ENCODE results near the gene MISP. TPM values are rescaled to one million over a fixed set of nuclear protein-coding genes. Genes with fewer than 3 reads are reported as not detected.

Gene MISP
- total and polyA plus RNA-seq, 2 of the 13 experiments (the other 11 are each of a cell fraction or from before 2014, with no cell fraction given), result 0.67 to 1.3 TPM

GRCh38 chr19:739998-740715 is 10.8 kb upstream of the MISP start (continued):
- TF ChIP-seq, protein P1, sequence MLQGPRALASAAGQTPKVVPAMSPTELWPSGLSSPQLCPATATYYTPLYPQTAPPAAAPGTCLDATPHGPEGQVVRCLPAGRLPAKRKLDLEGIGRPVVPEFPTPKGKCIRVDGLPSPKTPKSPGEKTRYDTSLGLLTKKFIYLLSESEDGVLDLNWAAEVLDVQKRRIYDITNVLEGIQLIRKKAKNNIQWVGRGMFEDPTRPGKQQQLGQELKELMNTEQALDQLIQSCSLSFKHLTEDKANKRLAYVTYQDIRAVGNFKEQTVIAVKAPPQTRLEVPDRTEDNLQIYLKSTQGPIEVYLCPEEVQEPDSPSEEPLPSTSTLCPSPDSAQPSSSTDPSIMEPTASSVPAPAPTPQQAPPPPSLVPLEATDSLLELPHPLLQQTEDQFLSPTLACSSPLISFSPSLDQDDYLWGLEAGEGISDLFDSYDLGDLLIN (CRISPR knock-in tag; IDR thresholded peaks at IDR 0.05; ENCODE audit: borderline replicate concordance), result no peak
- TF ChIP-seq RBAK (CRISPR knock-in tag; IDR thresholded peaks at IDR 0.05) (no peak; the same call in 1 of the 2 replicates), TOPORS (CRISPR knock-in tag; IDR thresholded peaks at IDR 0.05) (0 out of 2 replicates have a peak, but pooled peaks have one; percentile 33), CENPBD1 (CRISPR knock-in tag; IDR thresholded peaks at IDR 0.05; ENCODE audit: borderline replicate concordance, low read depth) (no peak), NFATC3 (CRISPR knock-in tag; IDR thresholded peaks at IDR 0.05) (no peak), ZNF775 (CRISPR knock-in tag; IDR thresholded peaks at IDR 0.05; ENCODE audit: borderline replicate concordance) (peak; percentile 46; the same call in 1 of the 2 replicates), TGIF2 (CRISPR knock-in tag; IDR thresholded peaks at IDR 0.05) (peak; percentile 23; the same call in 1 of the 2 replicates), FOXM1 (CRISPR knock-in tag; IDR thresholded peaks at IDR 0.05) (no peak), YEATS4 (CRISPR knock-in tag; IDR thresholded peaks at IDR 0.05; ENCODE audit: borderline replicate concordance) (peak; percentile 54; the same call in 1 of the 2 replicates), MAF1 (CRISPR knock-in tag; IDR thresholded peaks at IDR 0.05; ENCODE audit: borderline replicate concordance) (no peak), ELF4 (CRISPR knock-in tag; IDR thresholded peaks at IDR 0.05; ENCODE audit: borderline replicate concordance) (no peak), PRMT3 (CRISPR knock-in tag; IDR thresholded peaks at IDR 0.05; ENCODE audit: borderline replicate concordance, low read depth) (no peak), ETV5 (CRISPR knock-in tag; IDR thresholded peaks at IDR 0.05; ENCODE audit: borderline replicate concordance) (peak; percentile 37; the same call in 1 of the 2 replicates), GABPB1 (CRISPR knock-in tag; IDR thresholded peaks at IDR 0.05) (peak; percentile 63; the same call in 1 of the 2 replicates), ZNF678 (CRISPR knock-in tag; IDR thresholded peaks at IDR 0.05) (peak; percentile 78; the same call in 1 of the 2 replicates), ZSCAN30 (CRISPR knock-in tag; IDR thresholded peaks at IDR 0.05) (no peak), PAF1 (CRISPR knock-in tag; IDR thresholded peaks at IDR 0.05) (no peak), BCL6 (CRISPR knock-in tag; IDR thresholded peaks at IDR 0.05) (peak; percentile 25; the same call in 1 of the 2 replicates), LCORL (IDR thresholded peaks at IDR 0.05) (no peak), LCORL (CRISPR knock-in tag; IDR thresholded peaks at IDR 0.05) (peak; percentile 95), ZNF557 (CRISPR knock-in tag; IDR thresholded peaks at IDR 0.05) (peak; percentile 74), RORA (CRISPR knock-in tag; IDR thresholded peaks at IDR 0.05) (no peak)
- TF ChIP-seq, protein P2, sequence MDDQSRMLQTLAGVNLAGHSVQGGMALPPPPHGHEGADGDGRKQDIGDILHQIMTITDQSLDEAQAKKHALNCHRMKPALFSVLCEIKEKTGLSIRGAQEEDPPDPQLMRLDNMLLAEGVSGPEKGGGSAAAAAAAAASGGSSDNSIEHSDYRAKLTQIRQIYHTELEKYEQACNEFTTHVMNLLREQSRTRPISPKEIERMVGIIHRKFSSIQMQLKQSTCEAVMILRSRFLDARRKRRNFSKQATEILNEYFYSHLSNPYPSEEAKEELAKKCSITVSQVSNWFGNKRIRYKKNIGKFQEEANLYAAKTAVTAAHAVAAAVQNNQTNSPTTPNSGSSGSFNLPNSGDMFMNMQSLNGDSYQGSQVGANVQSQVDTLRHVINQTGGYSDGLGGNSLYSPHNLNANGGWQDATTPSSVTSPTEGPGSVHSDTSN (CRISPR knock-in tag; IDR thresholded peaks at IDR 0.05; ENCODE audit: borderline replicate concordance), result no peak

Measured in HepG2 (cell line).